NCI-H446 (cell line): ENCODE data around the gene QPRT.
"Not testable (repeated sequence)": the region's sequence is repeated elsewhere in the genome, so short reads cannot be mapped to it uniquely, and the experiment has no call there.

Experiments used
- DNase-seq, 2 experiments: peaks; one replicate each; lab custom pipeline; 2025; lab: John Stamatoyannopoulos, UW

The QPRT gene

GRCh38 chr16:29746518-29746917 lies 67.5 kb downstream of the QPRT start:
- not testable (repeated sequence) for DNase-seq
